Ascending aorta (tissue), 2 donors: ENCODE measurements around the gene CLEC12A. TPM values are rescaled to one million over a fixed set of nuclear protein-coding genes. Genes with fewer than 3 reads are reported as not detected.

Source experiments
- DNase-seq, 2 donors: peaks; one replicate each; pipeline ENCODE4 v3.0.0-alpha.2; 2019; ENCODE audit warnings: low spot score in 2 of 2
- H3K27ac ChIP-seq, 2 donors: fragments of 200-600 bp; sonication (generic); one replicate each; pipeline ENCODE4 v1.5.1; 2016 to 2017; ENCODE audit warnings: mild to moderate bottlenecking in 1 of 2
- H3K27me3 ChIP-seq: fragments of 200-600 bp; sonication (generic); one replicate; pipeline ENCODE4 v1.5.1; 2017
- H3K36me3 ChIP-seq, 2 donors: fragments of 200-600 bp; sonication (generic); one replicate each; pipeline ENCODE4 v1.5.1; 2016
- H3K4me1 ChIP-seq, 2 donors: fragments of 200-600 bp; sonication (generic); one replicate each; pipeline ENCODE4 v1.5.1; 2016 to 2017; ENCODE audit warnings: mild to moderate bottlenecking in 1 of 2
- H3K4me3 ChIP-seq, 2 donors: fragments of 200-600 bp; sonication (generic); one replicate each; pipeline ENCODE4 v1.5.1; 2016 to 2017; ENCODE audit warnings: mild to moderate bottlenecking in 1 of 2
- H3K9me3 ChIP-seq, 2 donors: fragments of 200-600 bp; sonication (generic); one replicate each; pipeline ENCODE4 v1.5.1; 2016
- intact Hi-C: fragments of 100-400 bp; cut with DNase I; formaldehyde crosslinking; loops from one replicate; pipeline ENCODE4 v1.15.1; 2023
- total RNA-seq: library from RNA; depleted of rRNA; stranded (reverse); fragments of >200 nt; gene quantifications from one replicate; pipeline ENCODE4 v1.1.0, GENCODE V29; 2016
- TF ChIP-seq, protein P1 (sequence below), 3 experiments: fragments of 200-600 bp in 2 of 3; fragments of 450-650 bp in 1 of 3; sonication (generic) in 2 of 3; IDR thresholded peaks; one replicate each; pipeline ENCODE4 v1.5.1; 2016 to 2019; ENCODE audit warnings: antibody characterized with exemption in 3 of 3, mild to moderate bottlenecking in 1 of 3, moderate library complexity in 1 of 3

CLEC12A gene
- total RNA-seq = not detected

DNA sequence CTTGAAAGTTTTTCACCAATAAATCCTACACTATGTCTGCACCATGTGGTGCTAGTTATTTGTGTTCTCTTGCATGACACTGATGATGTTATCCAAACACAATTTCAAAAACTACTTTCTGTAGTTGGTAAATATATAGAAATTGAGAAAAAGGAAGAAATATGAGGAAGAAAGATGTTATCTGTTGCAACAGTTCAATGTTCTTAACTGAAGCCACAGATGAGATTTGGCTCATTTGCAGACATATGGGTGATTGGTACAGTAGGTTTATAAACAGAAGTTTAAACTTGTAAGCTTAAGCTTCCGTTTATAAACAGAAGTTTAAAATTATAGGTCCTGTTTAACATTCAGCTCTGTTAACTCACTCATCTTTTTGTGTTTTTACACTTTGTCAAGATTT lies at the start of gene CLEC12A:
Gene CLEC12A, plus strand, starts transcription at position 229 of the 400 bp plus-strand sequence. CDS start 188 bp downstream, outside the sequence.
- no peaks in the 10 kb centered on the region for H3K9me3 ChIP-seq
- no peaks in the 10 kb centered on the region for H3K4me1 ChIP-seq
- TF ChIP-seq, protein P1, sequence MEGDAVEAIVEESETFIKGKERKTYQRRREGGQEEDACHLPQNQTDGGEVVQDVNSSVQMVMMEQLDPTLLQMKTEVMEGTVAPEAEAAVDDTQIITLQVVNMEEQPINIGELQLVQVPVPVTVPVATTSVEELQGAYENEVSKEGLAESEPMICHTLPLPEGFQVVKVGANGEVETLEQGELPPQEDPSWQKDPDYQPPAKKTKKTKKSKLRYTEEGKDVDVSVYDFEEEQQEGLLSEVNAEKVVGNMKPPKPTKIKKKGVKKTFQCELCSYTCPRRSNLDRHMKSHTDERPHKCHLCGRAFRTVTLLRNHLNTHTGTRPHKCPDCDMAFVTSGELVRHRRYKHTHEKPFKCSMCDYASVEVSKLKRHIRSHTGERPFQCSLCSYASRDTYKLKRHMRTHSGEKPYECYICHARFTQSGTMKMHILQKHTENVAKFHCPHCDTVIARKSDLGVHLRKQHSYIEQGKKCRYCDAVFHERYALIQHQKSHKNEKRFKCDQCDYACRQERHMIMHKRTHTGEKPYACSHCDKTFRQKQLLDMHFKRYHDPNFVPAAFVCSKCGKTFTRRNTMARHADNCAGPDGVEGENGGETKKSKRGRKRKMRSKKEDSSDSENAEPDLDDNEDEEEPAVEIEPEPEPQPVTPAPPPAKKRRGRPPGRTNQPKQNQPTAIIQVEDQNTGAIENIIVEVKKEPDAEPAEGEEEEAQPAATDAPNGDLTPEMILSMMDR (IDR thresholded peaks at IDR 0.05) = no peak
- no peak within 1 kb of the TSS for H3K27ac ChIP-seq
- no peaks in the 10 kb centered on the region for H3K36me3 ChIP-seq
- H3K27me3 ChIP-seq = no peaks in the 10 kb centered on the region
- no peak for DNase-seq
- no peak within 1 kb of the TSS for H3K4me3 ChIP-seq
- intact Hi-C loops = no loop called here

DNA sequence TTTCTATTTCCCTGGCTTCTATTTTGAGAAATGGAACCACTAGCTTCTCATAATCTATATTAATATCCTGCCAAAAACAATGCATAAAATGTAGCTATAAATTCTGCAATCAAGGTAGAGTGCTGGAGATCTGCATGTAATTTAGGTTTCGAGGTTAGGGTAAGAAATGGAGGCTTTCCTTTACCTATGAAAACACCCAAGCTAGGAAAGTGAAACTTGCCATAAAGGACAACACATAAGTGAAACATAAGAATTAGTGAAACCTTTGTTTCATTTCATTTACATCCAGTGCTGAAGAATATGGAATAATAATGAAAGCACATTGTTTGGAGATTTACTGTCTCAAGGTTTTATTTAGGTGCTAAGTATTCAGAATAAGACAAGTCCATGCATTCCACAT lies 48.8 kb upstream of the CLEC12A start:
- TF ChIP-seq, protein P1 (IDR thresholded peaks at IDR 0.05) = no peak
- H3K4me3 ChIP-seq = no peak overlapping the region
- no peaks in the 10 kb centered on the region for H3K4me1 ChIP-seq
- no peaks in the 10 kb centered on the region for H3K27me3 ChIP-seq
- no peak overlapping the region for H3K27ac ChIP-seq
- H3K36me3 ChIP-seq = no peaks in the 10 kb centered on the region
- intact Hi-C loops = no loop called here
- DNase-seq = no peak
- H3K9me3 ChIP-seq = no peaks in the 10 kb centered on the region

DNA sequence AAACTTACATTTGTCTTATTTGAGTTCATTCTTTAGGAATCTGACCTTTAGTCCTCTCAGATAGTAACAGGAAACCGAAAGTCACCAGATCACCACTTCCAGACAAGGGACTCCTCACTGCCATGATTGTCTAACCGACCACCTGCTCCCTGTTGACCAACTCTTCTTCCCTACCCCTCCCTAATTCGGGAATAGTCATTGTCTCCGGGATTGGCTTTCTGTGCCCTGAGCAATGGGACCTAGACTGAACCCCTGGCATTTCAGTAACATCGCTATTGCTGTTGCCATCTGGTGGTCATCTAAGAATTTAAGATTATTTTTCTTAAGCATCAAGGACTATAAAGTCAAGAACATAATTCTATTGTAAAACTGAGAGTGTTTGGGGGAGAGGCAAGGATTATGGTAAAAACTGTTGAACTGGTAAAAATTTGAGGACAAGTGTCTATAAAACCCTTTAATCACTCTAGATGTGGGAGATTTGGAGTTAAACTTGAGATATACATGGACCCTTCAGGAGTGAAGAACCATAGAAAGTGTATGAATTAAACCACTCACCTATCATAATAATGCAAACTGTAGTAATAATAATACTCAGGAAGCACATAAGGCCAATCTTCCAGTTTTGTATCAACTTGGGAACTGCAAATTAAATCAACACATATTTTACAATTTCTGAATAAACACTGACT lies 45.4 kb upstream of the CLEC12A start:
- DNase-seq = no peak
- Histone ChIP-seq H3K4me3 (no peak overlapping the region), H3K36me3 (no peaks in the 10 kb centered on the region), H3K27ac (no peak overlapping the region), H3K4me1 (no peaks in the 10 kb centered on the region), H3K9me3 (no peaks in the 10 kb centered on the region), H3K27me3 (no peaks in the 10 kb centered on the region)
- TF ChIP-seq, protein P1 (IDR thresholded peaks at IDR 0.05) = peak in 2 of 3 experiments; percentile 21 to 29
- intact Hi-C loops = loop anchor here (2.0 kb wide), 2 partner anchors 175 to 181 kb away; no protein-coding TSS in a partner anchor

DNA sequence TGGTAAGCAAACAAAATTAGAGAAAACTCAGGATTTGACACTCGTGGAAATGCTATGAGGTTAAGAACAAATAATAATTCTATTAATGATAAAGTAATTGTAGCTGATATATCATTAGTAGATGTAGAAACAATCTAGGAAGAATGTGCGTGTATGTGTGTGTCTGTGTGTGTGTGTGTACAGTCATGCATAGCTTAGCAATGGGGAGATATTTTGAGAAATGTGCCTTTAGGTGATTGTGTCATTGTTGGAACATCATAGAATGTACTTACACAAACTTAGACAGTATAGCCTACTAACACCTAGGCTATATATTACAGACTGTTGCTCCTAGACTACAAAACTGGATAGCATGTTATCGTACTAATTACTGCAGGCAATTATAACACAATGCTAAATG lies 44.3 kb upstream of the CLEC12A start:
- H3K4me3 ChIP-seq = no peak overlapping the region
- no peaks in the 10 kb centered on the region for H3K36me3 ChIP-seq
- no peaks in the 10 kb centered on the region for H3K9me3 ChIP-seq
- intact Hi-C loops = loop anchor here (2.0 kb wide), 1 partner anchor 176 kb away; no protein-coding TSS in a partner anchor
- no peak overlapping the region for H3K27ac ChIP-seq
- no peaks in the 10 kb centered on the region for H3K27me3 ChIP-seq
- TF ChIP-seq, protein P1 (IDR thresholded peaks at IDR 0.05) = no peak
- no peak for DNase-seq
- no peaks in the 10 kb centered on the region for H3K4me1 ChIP-seq

DNA sequence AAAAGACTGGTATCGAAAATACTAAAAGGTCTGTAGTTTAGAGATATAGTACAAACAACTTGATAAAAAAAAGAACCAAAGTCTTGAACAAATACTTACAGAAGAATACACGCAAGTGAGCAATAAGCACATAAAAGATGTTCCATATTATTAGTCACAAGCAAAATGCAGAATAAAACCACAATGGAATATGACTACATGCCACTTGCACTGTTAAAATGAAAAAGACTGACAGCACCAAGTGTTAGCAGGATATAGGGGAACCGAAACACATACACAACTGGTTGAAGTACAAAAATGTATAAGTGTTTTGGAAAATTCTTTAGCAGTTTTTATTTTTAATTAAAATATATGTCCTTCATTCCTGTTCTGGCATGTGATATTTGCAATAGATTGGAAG lies 42.6 kb upstream of the CLEC12A start:
- H3K27ac ChIP-seq = no peak overlapping the region
- no peak overlapping the region for H3K4me3 ChIP-seq
- H3K36me3 ChIP-seq = no peaks in the 10 kb centered on the region
- H3K27me3 ChIP-seq = no peaks in the 10 kb centered on the region
- H3K9me3 ChIP-seq = no peaks in the 10 kb centered on the region
- no peak for DNase-seq
- TF ChIP-seq, protein P1 (IDR thresholded peaks at IDR 0.05) = no peak
- H3K4me1 ChIP-seq = no peaks in the 10 kb centered on the region
- intact Hi-C loops = no loop called here
